Endodermal cell (in vitro differentiated cells): ENCODE data around the gene SIAH3. TPM values are rescaled to one million over a fixed set of nuclear protein-coding genes. Genes with fewer than 3 reads are reported as not detected.

ENCODE experiments used
- DNase-seq: peaks from one replicate; pipeline ENCODE4 v3.0.0-alpha.2; 2017
- H3K27ac ChIP-seq: 2 replicates; pipeline ENCODE4 v1.5.1; 2013; ENCODE audit warnings: mild to moderate bottlenecking, low read depth, low read length, moderate library complexity
- H3K27me3 ChIP-seq: 2 replicates; pipeline ENCODE4 v1.6.1; 2013; ENCODE audit warnings: mild to moderate bottlenecking, low read length, moderate library complexity; ENCODE audit not compliant: insufficient read depth, control insufficient read depth, poor library complexity, severe bottlenecking
- H3K36me3 ChIP-seq: 2 replicates; pipeline ENCODE4 v1.7.0; 2013; ENCODE audit warnings: mild to moderate bottlenecking, low read length, moderate library complexity; ENCODE audit not compliant: control insufficient read depth, insufficient read depth
- H3K4me1 ChIP-seq: one replicate; pipeline ENCODE4 v1.7.0; 2013; ENCODE audit warnings: low read length; ENCODE audit not compliant: control insufficient read depth, insufficient read depth
- H3K4me3 ChIP-seq: 2 replicates; pipeline ENCODE4 v1.5.1; 2013; ENCODE audit warnings: mild to moderate bottlenecking, low read length, moderate library complexity
- H3K9ac ChIP-seq: 2 replicates; pipeline ENCODE4 v1.6.1; 2013; ENCODE audit warnings: mild to moderate bottlenecking, low read length, moderate library complexity; ENCODE audit not compliant: poor library complexity, severe bottlenecking; ENCODE audit errors: extremely low read depth
- H3K9me3 ChIP-seq: 2 replicates; pipeline ENCODE4 v1.6.1; 2013; ENCODE audit warnings: mild to moderate bottlenecking, low read length, moderate library complexity; ENCODE audit not compliant: control insufficient read depth
- H3K27ac Mint-ChIP-seq: 2 replicates; pipeline ENCODE4 v1.8.0; 2020; ENCODE audit warnings: mixed read lengths
- H3K27me3 Mint-ChIP-seq: 2 replicates; pipeline ENCODE4 v1.8.0; 2021; ENCODE audit warnings: mild to moderate bottlenecking, mixed read lengths; ENCODE audit not compliant: insufficient read depth
- H3K36me3 Mint-ChIP-seq: 2 replicates; pipeline ENCODE4 v1.8.0; 2020; ENCODE audit warnings: low read depth, mixed read lengths
- H3K4me1 Mint-ChIP-seq: 2 replicates; pipeline ENCODE4 v1.8.0; 2020; ENCODE audit warnings: mixed read lengths
- H3K4me3 Mint-ChIP-seq: 2 replicates; pipeline ENCODE4 v1.8.0; 2020; ENCODE audit warnings: mild to moderate bottlenecking, moderate library complexity, mixed read lengths
- H3K9me3 Mint-ChIP-seq: 2 replicates; pipeline ENCODE4 v1.8.0; 2020; ENCODE audit warnings: mild to moderate bottlenecking, mixed read lengths
- CTCF ChIP-seq: fragments of 200-600 bp; sonication (generic); conservative IDR thresholded peaks from 2 replicates; pipeline ENCODE4 v1.5.0; 2021; ENCODE audit warnings: antibody characterized with exemption, mild to moderate bottlenecking
- WGBS, 2 experiments: methylation state at CpG; one replicate each; pipeline versions ENCODE4 v1.1.5 to v1.1.7; 2013; ENCODE audit warnings: missing lambda C conversion rate in 2 of 2, mixed read lengths in 1 of 2; ENCODE audit not compliant: insufficient coverage in 1 of 2, insufficient read length in 1 of 2; 5-methylcytosine and 5-hydroxymethylcytosine counted together
- total RNA-seq, 2 donors: library from RNA; stranded (reverse); fragmentation: NEBNext Ultra II Directional in 1 of 2; extraction: Animal tissue kit (Norgen Biotek cat#: 25700) in 1 of 2; gene quantifications; 2 replicates in 1 of 2; 3 replicates in 1 of 2; pipeline ENCODE4 v1.2.1, GENCODE V29; 2021

Gene SIAH3
- total RNA-seq, 2 donors from 2014 or later: not detected

- H3K36me3 ChIP-seq: no peaks in the 10 kb centered on the region
- no peak overlapping the region for H3K9ac ChIP-seq
- H3K4me1 Mint-ChIP-seq: peaks cover 31% of the 10 kb centered on the region
- DNase-seq: peak; percentile 83
- H3K27me3 ChIP-seq: no peaks in the 10 kb centered on the region
- peak overlapping the region; percentile 21 for H3K27ac ChIP-seq
- peaks cover 18% of the 10 kb centered on the region for H3K27me3 Mint-ChIP-seq
- H3K4me3 Mint-ChIP-seq: no peak overlapping the region
- H3K9me3 Mint-ChIP-seq: no peaks in the 10 kb centered on the region
- H3K4me3 ChIP-seq: peak overlapping the region; percentile 14
- peak overlapping the region; percentile 23 for H3K27ac Mint-ChIP-seq
- H3K9me3 ChIP-seq: no peaks in the 10 kb centered on the region
- H3K36me3 Mint-ChIP-seq: no peaks in the 10 kb centered on the region
- 0 to 14% methylated on average over 1 of the region's 1 CpG for WGBS, 2 experiments
- TF ChIP-seq CTCF: no peak
- H3K4me1 ChIP-seq: peaks cover 5% of the 10 kb centered on the region
Measured at GRCh38 chr13:45882626-45883025, 31.1 kb upstream of the SIAH3 start.

- no peaks in the 10 kb centered on the region for H3K9me3 Mint-ChIP-seq
- H3K27ac Mint-ChIP-seq: no peak overlapping the region
- 95 to 97% methylated on average over 2 of the region's 2 CpGs for WGBS, 2 experiments
Measured at GRCh38 chr13:45881353-45881752, 29.8 kb upstream of the SIAH3 start.

GRCh38 chr13:45880242-45880641 is 28.7 kb upstream of the SIAH3 start:
- no peak for TF ChIP-seq CTCF
- no peak overlapping the region for H3K9ac ChIP-seq

More at GRCh38 chr13:45881353-45881752, 29.8 kb upstream of the SIAH3 start:
- H3K4me3 Mint-ChIP-seq: no peak overlapping the region
- H3K36me3 ChIP-seq: no peaks in the 10 kb centered on the region
- no peak for TF ChIP-seq CTCF
- H3K9me3 ChIP-seq: no peaks in the 10 kb centered on the region
- H3K27ac ChIP-seq: no peak overlapping the region
- H3K9ac ChIP-seq: no peak overlapping the region
- no peak overlapping the region for H3K4me3 ChIP-seq
- H3K27me3 ChIP-seq: no peaks in the 10 kb centered on the region
- H3K36me3 Mint-ChIP-seq: no peaks in the 10 kb centered on the region
- no peak for DNase-seq
- peaks cover 31% of the 10 kb centered on the region for H3K4me1 Mint-ChIP-seq
- peaks cover 5% of the 10 kb centered on the region for H3K4me1 ChIP-seq
- peaks cover 18% of the 10 kb centered on the region for H3K27me3 Mint-ChIP-seq

More at GRCh38 chr13:45880242-45880641, 28.7 kb upstream of the SIAH3 start:
- Mint-ChIP-seq H3K4me3 (no peak overlapping the region), H3K4me1 (peaks cover 31% of the 10 kb centered on the region), H3K36me3 (no peaks in the 10 kb centered on the region), H3K27me3 (peaks cover 21% of the 10 kb centered on the region), H3K27ac (no peak overlapping the region), H3K9me3 (no peaks in the 10 kb centered on the region)
- no peak for DNase-seq
- Histone ChIP-seq H3K4me3 (no peak overlapping the region), H3K36me3 (no peaks in the 10 kb centered on the region), H3K27ac (no peak overlapping the region), H3K27me3 (no peaks in the 10 kb centered on the region), H3K9me3 (no peaks in the 10 kb centered on the region), H3K4me1 (peaks cover 5% of the 10 kb centered on the region)
- WGBS, 2 experiments: 87 to 100% methylated on average over 2 of the region's 2 CpGs
